Measurements from ENCODE around the gene ODAD3. TPM values are rescaled to one million over a fixed set of nuclear protein-coding genes. Genes with fewer than 3 reads are reported as not detected.

The ODAD3 gene
- total RNA-seq, 4 donors from 2014 or later, result 0.48 to 4.4 TPM; not detected in 2

DNA sequence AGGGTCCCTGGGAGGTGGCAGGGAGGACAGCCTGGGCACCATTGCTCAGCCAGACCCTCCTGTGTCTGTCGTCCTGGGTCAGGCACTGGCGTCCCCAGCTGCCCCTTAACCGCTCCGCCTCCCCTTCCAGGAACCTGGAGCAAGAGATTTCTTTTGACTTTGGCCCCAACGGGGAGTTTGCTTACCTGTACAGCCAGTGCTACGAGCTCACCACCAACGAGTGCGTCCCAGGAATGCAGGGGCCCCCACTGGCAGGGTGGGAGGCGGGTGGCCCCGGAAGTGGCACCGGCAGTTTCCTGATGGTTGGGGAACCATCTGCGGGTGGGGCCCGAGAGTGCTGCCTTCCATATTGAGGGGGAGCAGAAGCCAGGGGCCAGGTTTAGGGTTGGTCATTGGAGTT lies 13.5 kb upstream of the ODAD3 start:
- H3K36me3 ChIP-seq, result no peaks in the 10 kb centered on the region
- intact Hi-C loops (cut with DNase I; ENCODE audit: low total_unique reads), result no loop called here

DNA sequence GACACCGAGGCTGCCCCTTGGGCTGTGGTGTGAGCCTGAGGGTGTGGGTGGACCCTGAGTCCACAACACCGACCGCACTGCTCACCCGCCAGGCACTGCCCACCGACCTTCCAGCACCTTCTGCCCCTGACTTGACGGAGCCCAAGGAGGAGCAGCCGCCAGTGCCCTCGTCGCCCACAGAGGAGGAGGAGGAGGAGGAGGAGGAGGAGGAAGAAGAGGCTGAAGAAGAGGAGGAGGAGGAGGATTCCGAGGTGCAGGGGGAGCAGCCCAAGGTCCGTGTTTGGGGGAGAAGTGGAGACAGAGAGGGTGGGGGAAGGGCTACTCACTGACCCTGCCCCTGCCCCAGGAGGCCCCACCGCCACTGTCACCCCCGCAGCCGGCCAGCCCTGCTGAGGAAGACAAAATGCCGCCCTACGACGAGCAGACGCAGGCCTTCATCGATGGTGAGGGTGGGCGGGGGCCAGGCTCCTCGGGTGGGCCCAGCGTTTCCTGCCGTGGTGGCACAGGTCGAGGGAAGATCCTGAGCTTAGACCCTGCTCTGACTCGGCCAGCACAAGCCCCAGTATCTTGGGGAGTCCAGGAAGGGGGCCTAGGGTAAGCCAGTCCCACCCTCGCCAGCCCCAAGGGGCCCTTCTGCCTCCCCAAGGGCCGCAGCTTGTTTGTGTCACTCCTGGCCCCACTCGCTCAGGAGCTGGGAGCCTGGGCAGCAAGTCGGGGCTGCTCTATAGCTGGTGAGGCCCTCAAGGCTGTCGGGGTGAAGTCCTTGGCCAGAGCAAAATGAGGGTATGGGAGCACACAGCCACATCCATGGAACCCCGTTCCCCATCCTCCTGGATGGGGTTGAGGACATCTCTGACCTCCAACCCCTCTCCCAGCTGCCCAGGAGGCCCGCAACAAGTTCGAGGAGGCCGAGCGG lies 12.7 kb upstream of the ODAD3 start:
- Histone ChIP-seq H3K4me1 (peaks cover 0 to 5% of the 10 kb centered on the region in 2 donors), H3K9me3 (no peaks in the 10 kb centered on the region), H3K27ac (no peak overlapping the region), H3K27me3 (no peaks in the 10 kb centered on the region), H3K36me3 (no peaks in the 10 kb centered on the region), H3K4me3 (no peak overlapping the region)
- intact Hi-C loops (cut with DNase I; ENCODE audit: low total_unique reads), result no loop called here
- DNase-seq, result no peak
- TF ChIP-seq, protein P1, sequence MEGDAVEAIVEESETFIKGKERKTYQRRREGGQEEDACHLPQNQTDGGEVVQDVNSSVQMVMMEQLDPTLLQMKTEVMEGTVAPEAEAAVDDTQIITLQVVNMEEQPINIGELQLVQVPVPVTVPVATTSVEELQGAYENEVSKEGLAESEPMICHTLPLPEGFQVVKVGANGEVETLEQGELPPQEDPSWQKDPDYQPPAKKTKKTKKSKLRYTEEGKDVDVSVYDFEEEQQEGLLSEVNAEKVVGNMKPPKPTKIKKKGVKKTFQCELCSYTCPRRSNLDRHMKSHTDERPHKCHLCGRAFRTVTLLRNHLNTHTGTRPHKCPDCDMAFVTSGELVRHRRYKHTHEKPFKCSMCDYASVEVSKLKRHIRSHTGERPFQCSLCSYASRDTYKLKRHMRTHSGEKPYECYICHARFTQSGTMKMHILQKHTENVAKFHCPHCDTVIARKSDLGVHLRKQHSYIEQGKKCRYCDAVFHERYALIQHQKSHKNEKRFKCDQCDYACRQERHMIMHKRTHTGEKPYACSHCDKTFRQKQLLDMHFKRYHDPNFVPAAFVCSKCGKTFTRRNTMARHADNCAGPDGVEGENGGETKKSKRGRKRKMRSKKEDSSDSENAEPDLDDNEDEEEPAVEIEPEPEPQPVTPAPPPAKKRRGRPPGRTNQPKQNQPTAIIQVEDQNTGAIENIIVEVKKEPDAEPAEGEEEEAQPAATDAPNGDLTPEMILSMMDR (IDR thresholded peaks at IDR 0.05), result no peak
- no peak for TF ChIP-seq POLR2A (IDR thresholded peaks at IDR 0.05)

More for the DNA sequence above, 13.5 kb upstream of the ODAD3 start:
- Histone ChIP-seq H3K4me3 (no peak overlapping the region), H3K4me1 (peaks cover 0 to 5% of the 10 kb centered on the region in 2 donors), H3K27me3 (no peaks in the 10 kb centered on the region), H3K27ac (no peak overlapping the region), H3K9me3 (no peaks in the 10 kb centered on the region)
- TF ChIP-seq, protein P1 (IDR thresholded peaks at IDR 0.05), result no peak
- no peak for TF ChIP-seq POLR2A (IDR thresholded peaks at IDR 0.05)
- no peak for DNase-seq

DNA sequence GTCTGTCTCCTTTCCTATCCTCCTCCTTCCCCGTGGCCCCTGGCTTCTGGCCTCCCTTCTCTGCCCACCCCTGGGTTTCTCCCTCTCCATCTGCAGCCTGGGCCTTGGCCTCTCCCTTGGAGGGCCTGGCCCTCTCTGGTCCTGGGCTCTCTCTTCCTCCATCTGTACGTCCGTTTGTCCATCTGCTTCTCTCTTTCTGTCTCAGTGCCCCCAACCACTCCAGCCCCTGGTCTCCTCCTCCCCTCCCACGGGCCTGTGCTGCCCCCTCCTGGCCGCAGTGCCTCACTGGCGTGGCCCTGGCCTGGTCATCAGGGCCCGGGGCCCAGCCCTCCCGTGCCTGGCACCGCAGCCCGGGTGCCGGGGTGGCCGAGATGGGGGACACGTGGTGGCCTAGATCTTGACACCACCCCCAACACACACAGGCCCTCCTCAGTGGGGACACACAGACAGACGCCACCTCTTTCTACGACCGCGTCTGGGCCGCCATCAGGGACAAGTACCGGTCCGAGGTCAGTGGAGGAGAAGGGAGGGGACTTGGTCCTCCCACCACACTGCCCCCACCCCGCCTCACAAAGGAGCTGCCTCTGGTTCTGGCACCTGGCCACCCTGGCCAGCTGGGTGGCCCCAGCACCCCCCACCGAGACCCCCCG lies 11.9 kb upstream of the ODAD3 start:
- no peaks in the 10 kb centered on the region for H3K27me3 ChIP-seq

DNA sequence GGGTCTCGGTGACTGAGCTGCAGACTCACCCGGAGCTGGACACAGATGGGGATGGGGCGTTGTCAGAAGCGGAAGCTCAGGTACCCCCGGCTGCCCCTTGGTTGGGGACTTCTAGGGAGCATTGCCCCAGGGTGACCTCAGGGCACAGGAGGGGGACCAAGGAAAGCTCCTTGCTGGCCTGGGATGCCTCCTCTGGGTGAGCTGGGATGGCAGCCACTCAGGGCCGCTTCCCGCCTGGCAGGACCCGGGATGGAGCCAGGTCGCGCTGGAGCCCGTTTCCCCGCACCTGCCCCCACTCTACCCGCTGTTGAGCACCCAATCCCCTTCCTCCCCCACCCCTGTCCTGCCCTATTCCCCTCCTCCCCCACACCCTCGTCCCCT lies 11.3 kb upstream of the ODAD3 start:
- no peak for DNase-seq
- TF ChIP-seq, protein P1 (IDR thresholded peaks at IDR 0.05), result no peak
- TF ChIP-seq POLR2A (IDR thresholded peaks at IDR 0.05), result no peak
- intact Hi-C loops (cut with DNase I; ENCODE audit: low total_unique reads), result no loop called here

More for the DNA sequence above, 11.9 kb upstream of the ODAD3 start:
- peak in 1 of 2 donors; percentile 52 for DNase-seq
- TF ChIP-seq, protein P1 (IDR thresholded peaks at IDR 0.05), result peak; percentile 40 to 75 (median 66)
- TF ChIP-seq POLR2A (IDR thresholded peaks at IDR 0.05), result no peak
- no peaks in the 10 kb centered on the region for H3K9me3 ChIP-seq
- peaks cover 0 to 4% of the 10 kb centered on the region in 2 donors for H3K4me1 ChIP-seq
- H3K27ac ChIP-seq, result no peak overlapping the region
- no peaks in the 10 kb centered on the region for H3K36me3 ChIP-seq
- intact Hi-C loops (cut with DNase I; ENCODE audit: low total_unique reads), result no loop called here
- no peak overlapping the region for H3K4me3 ChIP-seq

DNA sequence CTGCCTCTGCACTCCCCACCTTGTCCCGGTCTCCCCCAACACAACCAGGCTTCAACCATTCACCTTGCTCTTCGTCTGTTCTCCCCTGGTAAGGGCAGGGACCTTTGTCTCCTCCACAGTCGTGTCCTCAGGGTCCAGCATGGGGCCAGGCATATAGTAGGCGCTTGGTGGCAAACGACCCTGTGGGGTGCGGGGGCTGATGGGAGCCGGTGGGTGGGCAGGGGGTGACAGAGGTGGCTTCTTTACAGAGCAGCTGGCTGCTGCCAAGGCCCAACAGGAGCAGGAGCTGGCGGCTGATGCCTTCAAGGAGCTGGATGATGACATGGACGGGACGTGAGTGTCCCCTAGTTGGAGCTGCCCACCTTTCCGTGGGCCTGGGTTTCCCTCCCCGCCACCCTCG lies 10.2 kb upstream of the ODAD3 start:
- H3K9me3 ChIP-seq, result no peaks in the 10 kb centered on the region
- no peak for DNase-seq
- TF ChIP-seq, protein P1 (IDR thresholded peaks at IDR 0.05), result no peak
- TF ChIP-seq POLR2A (IDR thresholded peaks at IDR 0.05), result no peak
- no peaks in the 10 kb centered on the region for H3K4me1 ChIP-seq
- H3K27me3 ChIP-seq, result no peaks in the 10 kb centered on the region
- no peaks in the 10 kb centered on the region for H3K36me3 ChIP-seq
- no peak overlapping the region for H3K27ac ChIP-seq
- intact Hi-C loops (cut with DNase I; ENCODE audit: low total_unique reads), result no loop called here
- no peak overlapping the region for H3K4me3 ChIP-seq

More for the DNA sequence above, 11.3 kb upstream of the ODAD3 start:
- H3K27me3 ChIP-seq, result no peaks in the 10 kb centered on the region
- no peaks in the 10 kb centered on the region for H3K36me3 ChIP-seq
- H3K4me1 ChIP-seq, result no peaks in the 10 kb centered on the region
- no peak overlapping the region for H3K27ac ChIP-seq
- no peaks in the 10 kb centered on the region for H3K9me3 ChIP-seq
- H3K4me3 ChIP-seq, result no peak overlapping the region
